ENCODE results near the gene TFPI.

DNA sequence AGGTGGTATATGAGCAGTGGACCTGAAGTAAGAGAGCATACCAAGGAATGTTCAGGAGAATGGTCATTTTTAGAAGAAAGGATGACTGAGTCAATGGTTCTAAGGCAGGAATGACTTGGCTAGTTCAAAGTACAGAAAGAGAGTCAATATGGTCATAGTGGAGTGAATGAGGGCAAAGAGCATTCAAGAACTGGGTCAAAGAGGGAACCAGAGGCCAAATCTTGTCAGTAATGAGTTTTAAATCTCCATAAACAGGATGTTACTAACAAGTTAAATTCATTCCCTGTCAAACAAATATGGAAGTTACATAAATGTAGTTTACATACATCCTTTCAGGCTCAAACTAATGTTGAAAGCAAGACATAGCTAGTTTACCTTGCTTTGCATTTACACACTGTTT lies 122.3 kb downstream of the TFPI start:
- TF ChIP-seq, protein P1, sequence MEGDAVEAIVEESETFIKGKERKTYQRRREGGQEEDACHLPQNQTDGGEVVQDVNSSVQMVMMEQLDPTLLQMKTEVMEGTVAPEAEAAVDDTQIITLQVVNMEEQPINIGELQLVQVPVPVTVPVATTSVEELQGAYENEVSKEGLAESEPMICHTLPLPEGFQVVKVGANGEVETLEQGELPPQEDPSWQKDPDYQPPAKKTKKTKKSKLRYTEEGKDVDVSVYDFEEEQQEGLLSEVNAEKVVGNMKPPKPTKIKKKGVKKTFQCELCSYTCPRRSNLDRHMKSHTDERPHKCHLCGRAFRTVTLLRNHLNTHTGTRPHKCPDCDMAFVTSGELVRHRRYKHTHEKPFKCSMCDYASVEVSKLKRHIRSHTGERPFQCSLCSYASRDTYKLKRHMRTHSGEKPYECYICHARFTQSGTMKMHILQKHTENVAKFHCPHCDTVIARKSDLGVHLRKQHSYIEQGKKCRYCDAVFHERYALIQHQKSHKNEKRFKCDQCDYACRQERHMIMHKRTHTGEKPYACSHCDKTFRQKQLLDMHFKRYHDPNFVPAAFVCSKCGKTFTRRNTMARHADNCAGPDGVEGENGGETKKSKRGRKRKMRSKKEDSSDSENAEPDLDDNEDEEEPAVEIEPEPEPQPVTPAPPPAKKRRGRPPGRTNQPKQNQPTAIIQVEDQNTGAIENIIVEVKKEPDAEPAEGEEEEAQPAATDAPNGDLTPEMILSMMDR (IDR thresholded peaks at IDR 0.05): no peak
- TF ChIP-seq POLR2A (IDR thresholded peaks at IDR 0.05): no peak
